ENCODE measurements around the gene LRBA.

- TF ChIP-seq EZH2 (IDR thresholded peaks at IDR 0.05; ENCODE audit: borderline replicate concordance, low read depth, low read length) (no peak), BCL6 (CRISPR knock-in tag; IDR thresholded peaks at IDR 0.05) (no peak), POLR2A (conservative IDR thresholded peaks at IDR 0.05) (no peak), CHD2 (IDR thresholded peaks at IDR 0.05; ENCODE audit: low read depth, low read length) (no peak), CTCF (IDR thresholded peaks at IDR 0.05 in 2 of 3, conservative IDR thresholded peaks at IDR 0.05 in 1 of 3; ENCODE audit: insufficient read depth in 2 of 3, low read depth in 1 of 3, low read length in 3 of 3) (no peak), ZNF324 (CRISPR knock-in tag; IDR thresholded peaks at IDR 0.05) (no peak), EP300 (IDR thresholded peaks at IDR 0.05; ENCODE audit: low read length) (peak; percentile 72; the same call in 1 of the 2 replicates), ESRRA (IDR thresholded peaks at IDR 0.05; ENCODE audit: borderline replicate concordance, low read depth) (no peak), RFX7 (CRISPR knock-in tag; IDR thresholded peaks at IDR 0.05) (no peak), FOXP1 (CRISPR knock-in tag; IDR thresholded peaks at IDR 0.05) (no peak), GATA2 (CRISPR knock-in tag; IDR thresholded peaks at IDR 0.05) (peak; percentile 47; the same call in 1 of the 2 replicates), RAD51 (IDR thresholded peaks at IDR 0.05; ENCODE audit: borderline replicate concordance, low read depth) (no peak), TRIM28 (IDR thresholded peaks at IDR 0.05) (no peak), ZNF274 (IDR thresholded peaks at IDR 0.05; ENCODE audit: borderline replicate concordance, low read depth, low read length) (no peak)
These were observed 442.2 kb downstream of the LRBA start for GRCh38 chr4:150572704-150573504.

All from K562 (cell line).